Uterus (tissue), 2 donors: ENCODE results near the gene TREML2.

Source experiments
- POLR2A ChIP-seq, 2 donors: fragments of 450-650 bp; IDR thresholded peaks; one replicate each; pipeline ENCODE4 v1.6.1; 2016; ENCODE audit warnings: antibody characterized with exemption in 2 of 2, mild to moderate bottlenecking in 1 of 2, moderate library complexity in 1 of 2
- TF ChIP-seq, protein P1 (sequence below), 4 experiments: fragments of 200-600 bp in 2 of 4; fragments of 450-650 bp in 2 of 4; sonication (generic) in 2 of 4; IDR thresholded peaks; one replicate each; pipeline ENCODE4 v1.5.1; 2016 to 2019; ENCODE audit warnings: antibody characterized with exemption in 4 of 4, mild to moderate bottlenecking in 2 of 4, moderate library complexity in 1 of 4

DNA sequence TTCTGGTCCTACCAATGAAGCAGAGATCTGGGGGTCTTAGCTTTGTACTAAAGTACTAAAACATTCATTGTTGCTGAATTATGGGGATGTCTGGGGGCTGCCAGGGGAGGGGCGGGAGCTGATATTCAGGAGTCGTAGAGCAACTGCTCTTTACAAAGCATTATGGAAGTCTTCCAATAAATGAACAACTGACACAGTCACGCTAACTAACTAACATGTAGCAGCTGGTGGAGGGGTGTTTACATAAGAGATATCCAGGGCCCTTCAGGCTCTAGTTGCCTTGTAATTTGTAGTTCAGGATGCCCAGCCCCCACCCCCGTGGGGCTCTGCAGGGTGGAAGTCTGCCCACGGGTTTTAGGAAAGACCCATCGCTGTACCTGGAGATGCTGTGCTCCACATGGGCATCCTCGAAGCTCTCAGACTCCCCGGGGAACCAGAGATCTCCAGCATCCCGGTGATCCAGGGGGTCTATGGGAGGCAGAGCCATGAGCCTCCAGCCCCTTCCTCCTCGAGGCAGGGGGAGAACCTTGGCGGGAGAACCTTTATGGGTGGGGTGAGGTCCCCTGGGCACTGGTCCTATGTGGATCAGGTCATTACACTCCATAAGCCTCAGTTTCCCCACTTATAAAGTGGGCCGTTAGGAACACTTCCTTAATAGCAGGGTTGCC is 41.4 kb downstream of the TREML2 start:
- no peak for TF ChIP-seq POLR2A (IDR thresholded peaks at IDR 0.05)
- TF ChIP-seq, protein P1, sequence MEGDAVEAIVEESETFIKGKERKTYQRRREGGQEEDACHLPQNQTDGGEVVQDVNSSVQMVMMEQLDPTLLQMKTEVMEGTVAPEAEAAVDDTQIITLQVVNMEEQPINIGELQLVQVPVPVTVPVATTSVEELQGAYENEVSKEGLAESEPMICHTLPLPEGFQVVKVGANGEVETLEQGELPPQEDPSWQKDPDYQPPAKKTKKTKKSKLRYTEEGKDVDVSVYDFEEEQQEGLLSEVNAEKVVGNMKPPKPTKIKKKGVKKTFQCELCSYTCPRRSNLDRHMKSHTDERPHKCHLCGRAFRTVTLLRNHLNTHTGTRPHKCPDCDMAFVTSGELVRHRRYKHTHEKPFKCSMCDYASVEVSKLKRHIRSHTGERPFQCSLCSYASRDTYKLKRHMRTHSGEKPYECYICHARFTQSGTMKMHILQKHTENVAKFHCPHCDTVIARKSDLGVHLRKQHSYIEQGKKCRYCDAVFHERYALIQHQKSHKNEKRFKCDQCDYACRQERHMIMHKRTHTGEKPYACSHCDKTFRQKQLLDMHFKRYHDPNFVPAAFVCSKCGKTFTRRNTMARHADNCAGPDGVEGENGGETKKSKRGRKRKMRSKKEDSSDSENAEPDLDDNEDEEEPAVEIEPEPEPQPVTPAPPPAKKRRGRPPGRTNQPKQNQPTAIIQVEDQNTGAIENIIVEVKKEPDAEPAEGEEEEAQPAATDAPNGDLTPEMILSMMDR (IDR thresholded peaks at IDR 0.05), result no peak
